Retinal pigment epithelial cell (primary cell): ENCODE measurements around the gene APC.

ENCODE experiments used
- DNase-seq: peaks from one replicate; pipeline ENCODE4 v3.0.0-alpha.2; 2010; ENCODE audit warnings: low read depth
- H3K4me3 ChIP-seq: 2 replicates; pipeline ENCODE4 v1.5.1; 2011; ENCODE audit warnings: mild to moderate bottlenecking, low read length, control low read depth, moderate library complexity
- CTCF ChIP-seq: conservative IDR thresholded peaks from 2 replicates; pipeline ENCODE4 v1.5.1; 2011; ENCODE audit warnings: low read depth, low read length, control low read depth, inconsistent platforms

Gene APC

GRCh38 chr5:112822456-112822855 lies 84.8 kb downstream of the APC start:
- no peak for DNase-seq
- H3K4me3 ChIP-seq = no peak overlapping the region
- no peak for TF ChIP-seq CTCF

GRCh38 chr5:112823181-112823580 lies 85.5 kb downstream of the APC start:
- no peak for DNase-seq
- no peak overlapping the region for H3K4me3 ChIP-seq
- TF ChIP-seq CTCF = no peak

- DNase-seq = no peak
These were observed 86.0 kb downstream of the APC start for GRCh38 chr5:112823656-112824055.

GRCh38 chr5:112824197-112824596 lies 86.5 kb downstream of the APC start:
- DNase-seq = no peak
- no peak for TF ChIP-seq CTCF
- H3K4me3 ChIP-seq = no peak overlapping the region

More at GRCh38 chr5:112823656-112824055, 86.0 kb downstream of the APC start:
- TF ChIP-seq CTCF = no peak
- H3K4me3 ChIP-seq = no peak overlapping the region

- TF ChIP-seq CTCF = no peak
- DNase-seq = no peak
- H3K4me3 ChIP-seq = no peak overlapping the region
These were observed 92.7 kb downstream of the APC start for GRCh38 chr5:112830378-112830777.

- no peak for TF ChIP-seq CTCF
- no peak overlapping the region for H3K4me3 ChIP-seq
- DNase-seq = no peak
These were observed 96.3 kb downstream of the APC start for GRCh38 chr5:112833971-112834370.

GRCh38 chr5:112844489-112844888 lies 106.8 kb downstream of the APC start:
- H3K4me3 ChIP-seq = no peak overlapping the region
- no peak for DNase-seq
- no peak for TF ChIP-seq CTCF
